OCI-LY7 (cell line): Measurements from ENCODE around the gene TEX101. TPM values are rescaled to one million over a fixed set of nuclear protein-coding genes. Genes with fewer than 3 reads are reported as not detected.

Experiments
- BruUV-seq: library from RNA; stranded (reverse); fragments of 400-500 nt; replicated peaks from 2 replicates; lab custom pipeline; 2021; lab: Mats Ljungman, UMichigan
- CTCF ChIA-PET: fragments of 300-600 bp; sonication (Branson Sonifier 250); formaldehyde crosslinking; loops from one replicate; lab custom pipeline; 2022; ENCODE audit warnings: antibody characterized with exemption; ENCODE audit not compliant: unreplicated experiment; lab: Charles Lee
- POLR2A ChIA-PET: fragments of 300-600 bp; sonication (Branson Sonifier 250); formaldehyde crosslinking; loops from one replicate; lab custom pipeline; 2022; ENCODE audit warnings: antibody characterized with exemption; lab: Charles Lee
- DNase-seq: peaks from one replicate; pipeline ENCODE4 v3.0.0-alpha.2; 2015; ENCODE audit warnings: low spot score
- H2AFZ ChIP-seq: fragments of 200-600 bp; sonication (generic), shearing (Covaris generic); 2 replicates; pipeline ENCODE4 v1.6.1; 2014; ENCODE audit warnings: mild to moderate bottlenecking, antibody characterized with exemption, low read length, moderate library complexity
- H3K27ac ChIP-seq: fragments of 200-600 bp; sonication (generic); 2 replicates; pipeline ENCODE4 v1.5.1; 2014; ENCODE audit warnings: mixed run types, low read depth, mild to moderate bottlenecking, moderate library complexity, low read length, inconsistent platforms; ENCODE audit not compliant: poor library complexity, severe bottlenecking
- H3K36me3 ChIP-seq: fragments of 200-600 bp; sonication (generic); 2 replicates; pipeline ENCODE4 v1.6.1; 2014; ENCODE audit warnings: mild to moderate bottlenecking, antibody characterized with exemption, low read length, moderate library complexity, mixed read lengths; ENCODE audit not compliant: insufficient read depth
- H3K4me1 ChIP-seq: fragments of 200-600 bp; sonication (generic); 2 replicates; pipeline ENCODE4 v1.5.1; 2014; ENCODE audit warnings: mild to moderate bottlenecking, low read length; ENCODE audit not compliant: insufficient read depth, poor library complexity, severe bottlenecking
- H3K4me2 ChIP-seq: fragments of 200-600 bp; sonication (generic); 2 replicates; pipeline ENCODE4 v1.6.1; 2014; ENCODE audit warnings: mild to moderate bottlenecking, low read length
- H3K4me3 ChIP-seq: fragments of 200-600 bp; sonication (generic); 2 replicates; pipeline ENCODE4 v1.5.1; 2014; ENCODE audit warnings: mild to moderate bottlenecking, low read depth, low read length; ENCODE audit not compliant: poor library complexity, severe bottlenecking
- H3K79me2 ChIP-seq: fragments of 200-600 bp; sonication (generic); 2 replicates; pipeline ENCODE4 v1.6.1; 2016; ENCODE audit warnings: low read depth, mild to moderate bottlenecking, low read length, moderate library complexity, mixed read lengths; ENCODE audit not compliant: insufficient read depth
- H3K9me2 ChIP-seq: fragments of 200-600 bp; sonication (generic); 2 replicates; pipeline ENCODE4 v1.6.1; 2016; ENCODE audit warnings: mild to moderate bottlenecking, low read length, mixed read lengths; ENCODE audit not compliant: insufficient read depth
- H3K9me3 ChIP-seq: fragments of 200-600 bp; sonication (generic); 2 replicates; pipeline ENCODE4 v1.6.1; 2014; ENCODE audit warnings: mild to moderate bottlenecking, mixed run types, low read length, mixed read lengths
- H4K20me1 ChIP-seq: fragments of 200-600 bp; sonication (generic); 2 replicates; pipeline ENCODE4 v1.6.1; 2014; ENCODE audit warnings: mild to moderate bottlenecking, antibody characterized with exemption, low read length, moderate library complexity, mixed read lengths; ENCODE audit not compliant: insufficient read depth
- EZH2phosphoT487 ChIP-seq: fragments of 200-600 bp; sonication (generic); IDR thresholded peaks from 2 replicates; pipeline ENCODE4 v1.6.1; 2018; ENCODE audit warnings: low read depth, borderline replicate concordance, mild to moderate bottlenecking, mixed run types, antibody characterized with exemption, low read length, moderate library complexity, mixed read lengths
- intact Hi-C: fragments of 100-400 bp; cut with micrococcal nuclease; formaldehyde crosslinking; loops from one replicate; pipeline ENCODE4 v1.10.0; 2022; ENCODE audit not compliant: unreplicated experiment
- total RNA-seq, 2 experiments: library from RNA; depleted of rRNA in 1 of 2; stranded (reverse); fragments of >200 nt in 1 of 2; shearing (Covaris generic) in 1 of 2; gene quantifications; 2 replicates each; pipeline ENCODE4 v1.2.3, GENCODE V29; 2014 to 2022
- TF ChIP-seq, protein P1 (sequence below): fragments of 200-600 bp; sonication (generic); conservative IDR thresholded peaks from 2 replicates; pipeline ENCODE4 v1.5.1; 2014; ENCODE audit warnings: mild to moderate bottlenecking, antibody characterized with exemption, low read length, moderate library complexity, mixed read lengths

The TEX101 gene
- total RNA-seq, 2 experiments from 2014 or later = not detected

DNA sequence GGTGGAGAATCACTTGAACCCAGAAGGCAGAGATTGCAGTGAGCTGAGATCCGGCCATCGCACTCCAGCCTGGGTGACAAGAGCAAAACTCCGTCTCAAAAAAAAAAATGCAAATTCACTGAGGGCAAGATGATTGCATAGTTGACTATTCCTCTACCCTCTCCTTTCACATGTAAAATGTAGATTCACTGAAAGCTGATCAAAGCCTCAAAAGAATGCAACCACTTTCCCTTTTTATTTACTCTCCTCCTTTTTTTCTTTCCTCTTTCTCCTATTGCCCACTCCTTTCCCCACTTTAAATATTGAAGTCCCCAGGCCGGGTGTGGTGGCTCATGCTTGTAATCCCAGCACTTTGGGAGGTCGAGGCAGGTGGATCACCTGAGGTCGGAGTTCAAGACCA is 6.3 kb downstream of the TEX101 start:
- TF ChIP-seq, protein P1, sequence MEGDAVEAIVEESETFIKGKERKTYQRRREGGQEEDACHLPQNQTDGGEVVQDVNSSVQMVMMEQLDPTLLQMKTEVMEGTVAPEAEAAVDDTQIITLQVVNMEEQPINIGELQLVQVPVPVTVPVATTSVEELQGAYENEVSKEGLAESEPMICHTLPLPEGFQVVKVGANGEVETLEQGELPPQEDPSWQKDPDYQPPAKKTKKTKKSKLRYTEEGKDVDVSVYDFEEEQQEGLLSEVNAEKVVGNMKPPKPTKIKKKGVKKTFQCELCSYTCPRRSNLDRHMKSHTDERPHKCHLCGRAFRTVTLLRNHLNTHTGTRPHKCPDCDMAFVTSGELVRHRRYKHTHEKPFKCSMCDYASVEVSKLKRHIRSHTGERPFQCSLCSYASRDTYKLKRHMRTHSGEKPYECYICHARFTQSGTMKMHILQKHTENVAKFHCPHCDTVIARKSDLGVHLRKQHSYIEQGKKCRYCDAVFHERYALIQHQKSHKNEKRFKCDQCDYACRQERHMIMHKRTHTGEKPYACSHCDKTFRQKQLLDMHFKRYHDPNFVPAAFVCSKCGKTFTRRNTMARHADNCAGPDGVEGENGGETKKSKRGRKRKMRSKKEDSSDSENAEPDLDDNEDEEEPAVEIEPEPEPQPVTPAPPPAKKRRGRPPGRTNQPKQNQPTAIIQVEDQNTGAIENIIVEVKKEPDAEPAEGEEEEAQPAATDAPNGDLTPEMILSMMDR = no peak
- no peak for TF ChIP-seq EZH2phosphoT487
- no peak for DNase-seq
- no peaks in the 10 kb centered on the region for H3K4me1 ChIP-seq
- no peaks in the 10 kb centered on the region for H4K20me1 ChIP-seq
- H3K4me2 ChIP-seq = no peak overlapping the region
- H3K9me2 ChIP-seq = no peaks in the 10 kb centered on the region
- no peak overlapping the region for H3K4me3 ChIP-seq
- ChIA-PET POLR2A (no interaction called here), CTCF (no interaction called here)
- H3K36me3 ChIP-seq = no peaks in the 10 kb centered on the region
- no peaks in the 10 kb centered on the region for H3K79me2 ChIP-seq
- no peak overlapping the region for H3K27ac ChIP-seq
- no peaks in the 10 kb centered on the region for H3K9me3 ChIP-seq
- BruUV-seq = no TSS peak
- intact Hi-C loops = no loop called here
- H2AFZ ChIP-seq = no peak overlapping the region

DNA sequence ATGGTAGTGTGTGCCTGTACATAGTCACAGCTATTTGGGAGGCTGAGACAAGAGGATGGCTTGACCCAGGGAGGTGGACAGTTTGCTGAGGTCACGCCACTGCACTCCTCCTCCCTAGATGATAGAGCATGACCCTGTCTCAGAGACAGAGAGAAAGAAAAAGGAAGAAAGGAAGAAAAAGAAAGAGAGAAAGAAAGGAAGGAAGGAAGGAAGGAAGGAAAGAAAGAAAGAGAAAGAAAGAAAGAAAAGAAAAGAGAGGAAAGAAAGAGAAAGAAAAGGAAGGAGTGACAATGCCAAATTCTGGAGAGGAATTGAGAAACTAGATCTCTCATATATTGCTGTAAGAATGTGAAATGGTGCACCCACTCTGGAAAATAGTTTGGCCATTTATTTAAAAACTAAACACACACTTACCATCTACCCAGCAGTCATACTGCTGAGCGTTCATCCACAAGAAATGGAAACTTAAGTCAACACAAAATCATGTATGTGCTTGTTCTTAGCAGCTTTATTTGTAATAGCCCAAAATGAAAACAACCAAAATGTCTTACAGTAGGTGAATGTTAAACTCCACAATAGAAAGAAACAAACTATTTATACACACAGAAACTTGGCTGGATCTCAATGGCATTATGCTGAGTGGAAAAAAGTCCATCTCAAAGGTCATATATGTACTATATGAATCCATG is 7.5 kb downstream of the TEX101 start:
- H3K79me2 ChIP-seq = no peaks in the 10 kb centered on the region
- no peak overlapping the region for H2AFZ ChIP-seq
- ChIA-PET POLR2A (no interaction called here), CTCF (no interaction called here)
- no peak overlapping the region for H3K4me2 ChIP-seq
- H4K20me1 ChIP-seq = no peaks in the 10 kb centered on the region
- no peaks in the 10 kb centered on the region for H3K9me3 ChIP-seq
- H3K4me1 ChIP-seq = no peaks in the 10 kb centered on the region
- BruUV-seq = no TSS peak
- DNase-seq = no peak
- no peak for TF ChIP-seq EZH2phosphoT487
- TF ChIP-seq, protein P1 = no peak
- no peak overlapping the region for H3K27ac ChIP-seq
- intact Hi-C loops = no loop called here
- no peaks in the 10 kb centered on the region for H3K9me2 ChIP-seq
- no peaks in the 10 kb centered on the region for H3K36me3 ChIP-seq
- H3K4me3 ChIP-seq = no peak overlapping the region

DNA sequence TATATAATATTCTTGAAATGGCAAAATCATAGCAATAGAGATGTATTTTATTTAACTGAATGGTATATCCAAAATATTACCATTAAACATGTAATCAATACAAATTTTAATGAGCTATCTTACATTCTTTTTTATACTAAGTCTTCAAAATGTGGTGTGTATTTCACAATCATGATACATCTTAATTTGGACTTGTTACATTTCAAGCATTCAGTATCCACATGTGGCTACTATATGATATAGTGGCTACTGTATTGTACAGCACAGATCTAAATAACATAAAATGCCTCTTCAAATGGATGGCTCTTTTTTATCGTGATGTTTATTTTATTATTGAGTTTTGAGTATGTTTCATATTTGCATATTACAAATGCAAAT is 8.0 kb downstream of the TEX101 start:
- H3K9me2 ChIP-seq = no peaks in the 10 kb centered on the region
- intact Hi-C loops = no loop called here
- H3K4me1 ChIP-seq = no peaks in the 10 kb centered on the region
- ChIA-PET CTCF (no interaction called here), POLR2A (no interaction called here)
- no peaks in the 10 kb centered on the region for H3K79me2 ChIP-seq
- no TSS peak for BruUV-seq
- TF ChIP-seq, protein P1 = no peak
- TF ChIP-seq EZH2phosphoT487 = no peak
- DNase-seq = no peak
- no peaks in the 10 kb centered on the region for H3K9me3 ChIP-seq
- H3K4me2 ChIP-seq = no peak overlapping the region
- H3K36me3 ChIP-seq = no peaks in the 10 kb centered on the region
- H3K27ac ChIP-seq = no peak overlapping the region
- H4K20me1 ChIP-seq = no peaks in the 10 kb centered on the region
- H2AFZ ChIP-seq = no peak overlapping the region
- H3K4me3 ChIP-seq = no peak overlapping the region
